ENCODE measurements around the gene KRT7. TPM values are rescaled to one million over a fixed set of nuclear protein-coding genes. Genes with fewer than 3 reads are reported as not detected.

Gene KRT7
- total RNA-seq, 1 donor from 2014 or later = 768 TPM

GRCh38 chr12:52293926-52294325, 60.9 kb downstream of the KRT7 start:
- H3K4me3 ChIP-seq (ENCODE audit: low read depth, low read length) = no peak overlapping the region
- TF ChIP-seq, protein P1, sequence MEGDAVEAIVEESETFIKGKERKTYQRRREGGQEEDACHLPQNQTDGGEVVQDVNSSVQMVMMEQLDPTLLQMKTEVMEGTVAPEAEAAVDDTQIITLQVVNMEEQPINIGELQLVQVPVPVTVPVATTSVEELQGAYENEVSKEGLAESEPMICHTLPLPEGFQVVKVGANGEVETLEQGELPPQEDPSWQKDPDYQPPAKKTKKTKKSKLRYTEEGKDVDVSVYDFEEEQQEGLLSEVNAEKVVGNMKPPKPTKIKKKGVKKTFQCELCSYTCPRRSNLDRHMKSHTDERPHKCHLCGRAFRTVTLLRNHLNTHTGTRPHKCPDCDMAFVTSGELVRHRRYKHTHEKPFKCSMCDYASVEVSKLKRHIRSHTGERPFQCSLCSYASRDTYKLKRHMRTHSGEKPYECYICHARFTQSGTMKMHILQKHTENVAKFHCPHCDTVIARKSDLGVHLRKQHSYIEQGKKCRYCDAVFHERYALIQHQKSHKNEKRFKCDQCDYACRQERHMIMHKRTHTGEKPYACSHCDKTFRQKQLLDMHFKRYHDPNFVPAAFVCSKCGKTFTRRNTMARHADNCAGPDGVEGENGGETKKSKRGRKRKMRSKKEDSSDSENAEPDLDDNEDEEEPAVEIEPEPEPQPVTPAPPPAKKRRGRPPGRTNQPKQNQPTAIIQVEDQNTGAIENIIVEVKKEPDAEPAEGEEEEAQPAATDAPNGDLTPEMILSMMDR (conservative IDR thresholded peaks at IDR 0.05; ENCODE audit: low read depth, low read length) = no peak
- DNase-seq (ENCODE audit: low read depth) = no peak

GRCh38 chr12:52294803-52295202, 61.8 kb downstream of the KRT7 start:
- H3K4me3 ChIP-seq (ENCODE audit: low read depth, low read length) = no peak overlapping the region
- TF ChIP-seq, protein P1 (conservative IDR thresholded peaks at IDR 0.05; ENCODE audit: low read depth, low read length) = no peak
- DNase-seq (ENCODE audit: low read depth) = no peak

GRCh38 chr12:52295663-52296062, 62.6 kb downstream of the KRT7 start:
- no peak for DNase-seq (ENCODE audit: low read depth)

DNA sequence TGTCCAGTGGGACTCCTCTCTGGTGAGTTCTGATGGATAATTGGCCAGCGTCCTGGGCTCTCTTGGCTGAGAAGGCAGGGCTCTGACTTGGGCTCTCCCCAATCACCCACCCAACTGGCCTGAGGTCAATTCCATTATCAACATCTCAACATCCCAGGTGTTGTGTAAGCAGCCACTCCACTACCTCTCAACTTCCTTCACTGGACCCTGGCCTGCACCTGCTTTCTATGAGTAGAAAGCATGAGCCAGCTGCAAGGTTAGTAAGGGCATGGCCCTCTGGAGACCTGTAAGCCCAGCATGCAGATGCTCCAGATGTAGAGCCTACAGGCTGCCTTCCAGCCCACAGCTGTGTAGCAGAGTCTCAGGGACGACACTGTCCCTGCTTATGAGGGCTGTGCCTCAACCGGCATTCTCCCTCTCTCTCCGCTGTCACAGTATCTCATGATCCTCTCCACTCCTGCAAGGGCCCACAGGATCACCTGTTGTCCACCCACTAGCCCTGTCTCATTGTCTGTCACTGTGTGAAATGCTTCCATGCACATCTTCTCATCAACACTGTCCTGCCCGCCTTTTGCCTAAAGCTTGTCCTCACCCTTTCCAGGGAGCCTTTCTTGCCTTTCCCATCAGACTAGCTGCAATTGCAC, 63.7 kb downstream of the KRT7 start:
- no peak overlapping the region for H3K4me3 ChIP-seq (ENCODE audit: low read depth, low read length)
- TF ChIP-seq, protein P1 (conservative IDR thresholded peaks at IDR 0.05; ENCODE audit: low read depth, low read length) = no peak
- DNase-seq (ENCODE audit: low read depth) = no peak

More at GRCh38 chr12:52295663-52296062, 62.6 kb downstream of the KRT7 start:
- H3K4me3 ChIP-seq (ENCODE audit: low read depth, low read length) = no peak overlapping the region
- TF ChIP-seq, protein P1 (conservative IDR thresholded peaks at IDR 0.05; ENCODE audit: low read depth, low read length) = no peak

Other genes with a start within 250 kb of the KRT7 start
- 1.7 and 2.9 TPM in 2 replicates for gene TAMALIN, start 226.3 kb upstream of the KRT7 start, total RNA-seq
- gene NR4A1, start 181.8 kb upstream of the KRT7 start, total RNA-seq = 2.2 and 4.3 TPM in 2 replicates
- 66.2 and 71.3 TPM in 2 replicates for gene ATG101, start 163.3 kb upstream of the KRT7 start, total RNA-seq
- not detected in 2 replicates for gene SMIM41, start 153.5 kb upstream of the KRT7 start, total RNA-seq
- 18.0 and 32.1 TPM in 2 replicates for gene KRT80, start 41.2 kb upstream of the KRT7 start, total RNA-seq
- gene KRT86, start 41.4 kb downstream of the KRT7 start, total RNA-seq = 2.2 and 2.7 TPM in 2 replicates
- gene KRT81, start 58.3 kb downstream of the KRT7 start, total RNA-seq = 80.4 and 178 TPM in 2 replicates
- not detected in 2 replicates for gene KRT83, start 88.2 kb downstream of the KRT7 start, total RNA-seq
- not detected in 2 replicates for gene KRT85, start 134.2 kb downstream of the KRT7 start, total RNA-seq
- not detected in 2 replicates for gene KRT84, start 152.4 kb downstream of the KRT7 start, total RNA-seq
- not detected in 2 replicates for gene KRT82, start 173.1 kb downstream of the KRT7 start, total RNA-seq
- not detected in 2 replicates for gene KRT75, start 201.1 kb downstream of the KRT7 start, total RNA-seq
- gene KRT6B, start 218.9 kb downstream of the KRT7 start, total RNA-seq = not detected in 2 replicates
- gene KRT6C, start 240.6 kb downstream of the KRT7 start, total RNA-seq = not detected in 2 replicates